Astrocyte (in vitro differentiated cells and primary cell): Measurements from ENCODE around the gene PSD4. TPM values are rescaled to one million over a fixed set of nuclear protein-coding genes. Genes with fewer than 3 reads are reported as not detected.
A peak's percentile ranks its signal among the peaks of the same experiment; 100 is the strongest.

Source experiments
- DNase-seq: peaks from one replicate; pipeline ENCODE4 v3.0.0-alpha.2; 2010; ENCODE audit warnings: low read depth
- FAIRE-seq: peaks from 2 replicates; lab custom pipeline; 2011; peaks lifted over from hg19 to GRCh38; lab: Jason Lieb, UNC
- H2AFZ ChIP-seq: 2 replicates; pipeline ENCODE4 v1.6.0; 2012; ENCODE audit warnings: low read depth, low read length, inconsistent platforms
- H3K27ac ChIP-seq: 2 replicates; pipeline ENCODE4 v1.5.1; 2011; ENCODE audit warnings: low read depth, low read length, inconsistent platforms
- H3K27me3 ChIP-seq: 2 replicates; pipeline ENCODE4 v1.6.0; 2011; ENCODE audit warnings: low read length, inconsistent platforms; ENCODE audit not compliant: insufficient read depth
- H3K36me3 ChIP-seq: 2 replicates; pipeline ENCODE4 v1.5.1; 2011; ENCODE audit warnings: low read length, inconsistent platforms; ENCODE audit not compliant: insufficient read depth
- H3K4me1 ChIP-seq: 2 replicates; pipeline ENCODE4 v1.5.1; 2011; ENCODE audit warnings: low read length, inconsistent platforms; ENCODE audit not compliant: insufficient read depth
- H3K4me2 ChIP-seq: 2 replicates; pipeline ENCODE4 v1.6.0; 2012; ENCODE audit warnings: low read length, inconsistent platforms
- H3K4me3 ChIP-seq: 2 replicates; pipeline ENCODE4 v1.5.1; 2011; ENCODE audit warnings: low read depth, mild to moderate bottlenecking, low read length, inconsistent platforms; ENCODE audit not compliant: insufficient read depth
- H3K79me2 ChIP-seq: 2 replicates; pipeline ENCODE4 v1.6.0; 2012; ENCODE audit warnings: mild to moderate bottlenecking, low read length, inconsistent platforms; ENCODE audit not compliant: insufficient read depth
- H3K9ac ChIP-seq: 2 replicates; pipeline ENCODE4 v1.6.0; 2012; ENCODE audit warnings: mild to moderate bottlenecking, low read length, inconsistent platforms
- H3K9me3 ChIP-seq: 2 replicates; pipeline ENCODE4 v1.5.1; 2012; ENCODE audit warnings: low read depth, mild to moderate bottlenecking, low read length, inconsistent platforms; ENCODE audit not compliant: insufficient read depth
- H4K20me1 ChIP-seq: 2 replicates; pipeline ENCODE4 v1.6.0; 2012; ENCODE audit warnings: low read length, inconsistent platforms; ENCODE audit not compliant: insufficient read depth
- H3K27ac Mint-ChIP-seq: one replicate; pipeline ENCODE4 v1.8.0; 2021; ENCODE audit warnings: mild to moderate bottlenecking, mixed read lengths; ENCODE audit not compliant: unreplicated experiment
- H3K27me3 Mint-ChIP-seq: one replicate; pipeline ENCODE4 v1.8.0; 2021; ENCODE audit warnings: low read depth, mixed read lengths; ENCODE audit not compliant: unreplicated experiment
- H3K36me3 Mint-ChIP-seq: one replicate; pipeline ENCODE4 v1.8.0; 2021; ENCODE audit warnings: low read depth, mixed read lengths; ENCODE audit not compliant: unreplicated experiment
- H3K4me1 Mint-ChIP-seq: one replicate; pipeline ENCODE4 v1.8.0; 2021; ENCODE audit warnings: low read depth, mixed read lengths; ENCODE audit not compliant: unreplicated experiment
- H3K4me3 Mint-ChIP-seq: one replicate; pipeline ENCODE4 v1.8.0; 2021; ENCODE audit warnings: mild to moderate bottlenecking, moderate library complexity, mixed read lengths; ENCODE audit not compliant: unreplicated experiment
- H3K9me3 Mint-ChIP-seq: one replicate; pipeline ENCODE4 v1.8.0; 2021; ENCODE audit warnings: mild to moderate bottlenecking, mixed read lengths; ENCODE audit not compliant: unreplicated experiment
- CTCF ChIP-seq: IDR thresholded peaks from 2 replicates; pipeline ENCODE4 v1.5.1; 2011; ENCODE audit warnings: low read depth, mild to moderate bottlenecking, inconsistent platforms, low read length, moderate library complexity; ENCODE audit not compliant: insufficient read depth
- EZH2 ChIP-seq: IDR thresholded peaks from 2 replicates; pipeline ENCODE4 v1.6.1; 2012; ENCODE audit warnings: mild to moderate bottlenecking, low read length, inconsistent platforms; ENCODE audit not compliant: insufficient read depth
- total RNA-seq: library from RNA; stranded (reverse); gene quantifications from 2 replicates; pipeline ENCODE4 v1.2.1, GENCODE V29; 2021

The PSD4 gene
- total RNA-seq, 1 donor from 2014 or later: 4.0 TPM

GRCh38 chr2:113238871-113239839 lies 65.4 kb downstream of the PSD4 start:
- Mint-ChIP-seq H3K27me3 (no peaks in the 10 kb centered on the region), H3K27ac (no peak overlapping the region), H3K4me3 (no peak overlapping the region), H3K9me3 (no peaks in the 10 kb centered on the region), H3K36me3 (no peaks in the 10 kb centered on the region), H3K4me1 (peaks cover 22% of the 10 kb centered on the region)
- Histone ChIP-seq H3K27me3 (no peaks in the 10 kb centered on the region), H3K36me3 (no peaks in the 10 kb centered on the region), H3K9ac (peak overlapping the region; percentile 79), H3K79me2 (no peaks in the 10 kb centered on the region), H3K4me2 (peak overlapping the region; percentile 79), H3K4me1 (peaks cover 26% of the 10 kb centered on the region), H2AFZ (no peak overlapping the region), H4K20me1 (no peaks in the 10 kb centered on the region), H3K27ac (peak overlapping the region; percentile 94), H3K4me3 (no peak overlapping the region), H3K9me3 (no peaks in the 10 kb centered on the region)
- no peak for TF ChIP-seq CTCF
- FAIRE-seq (no peak), DNase-seq (no peak)

GRCh38 chr2:113240150-113240914 lies 66.6 kb downstream of the PSD4 start:
- Mint-ChIP-seq H3K27ac (peak overlapping the region; percentile 95), H3K4me3 (peak overlapping the region; percentile 43), H3K36me3 (no peaks in the 10 kb centered on the region), H3K9me3 (no peaks in the 10 kb centered on the region), H3K27me3 (peaks cover 2% of the 10 kb centered on the region), H3K4me1 (peaks cover 21% of the 10 kb centered on the region)
- no peaks in the 10 kb centered on the region for H3K9me3 ChIP-seq
- H3K4me1 ChIP-seq: peaks cover 25% of the 10 kb centered on the region
- no peaks in the 10 kb centered on the region for H4K20me1 ChIP-seq
- DNase-seq (peak; percentile 94), FAIRE-seq (peak; percentile 78)
- no peaks in the 10 kb centered on the region for H3K79me2 ChIP-seq
- H3K9ac ChIP-seq: peak overlapping the region; percentile 79
- no peaks in the 10 kb centered on the region for H3K27me3 ChIP-seq
- H3K4me3 ChIP-seq: peak overlapping the region; percentile 14
- peak overlapping the region; percentile 94 for H3K27ac ChIP-seq
- no peaks in the 10 kb centered on the region for H3K36me3 ChIP-seq
- H3K4me2 ChIP-seq: peak overlapping the region; percentile 79
- H2AFZ ChIP-seq: no peak overlapping the region
- TF ChIP-seq EZH2 (no peak), CTCF (no peak)
